ENCODE measurements around the gene SPRYD3.

DNA sequence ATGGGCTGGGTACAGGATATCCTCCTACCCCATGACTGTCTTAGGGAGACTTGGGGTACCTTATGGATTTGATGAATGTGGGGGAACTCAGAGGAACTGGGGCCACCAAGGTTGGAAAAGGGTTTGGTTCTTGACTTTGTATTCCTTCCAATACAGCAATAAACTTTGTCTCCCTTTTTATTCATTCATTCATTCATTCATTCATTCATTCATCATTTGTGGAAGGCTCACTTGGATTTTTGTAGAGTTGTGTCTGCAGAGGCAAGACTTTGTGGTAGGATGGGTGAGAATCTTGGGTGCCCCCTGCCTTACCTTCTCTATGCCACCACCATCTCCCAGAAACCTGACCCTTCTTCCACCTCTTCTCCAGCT is 45.1 kb upstream of the SPRYD3 start:
- TF ChIP-seq EZH2 (IDR thresholded peaks at IDR 0.05; ENCODE audit: insufficient read depth, low read length) = no peak
- no peak for TF ChIP-seq CTCF (IDR thresholded peaks at IDR 0.05; ENCODE audit: insufficient read depth, low read depth, low read length)

All from astrocyte (in vitro differentiated cells and primary cell).